Measurements from ENCODE around the gene DNHD1.

DNA sequence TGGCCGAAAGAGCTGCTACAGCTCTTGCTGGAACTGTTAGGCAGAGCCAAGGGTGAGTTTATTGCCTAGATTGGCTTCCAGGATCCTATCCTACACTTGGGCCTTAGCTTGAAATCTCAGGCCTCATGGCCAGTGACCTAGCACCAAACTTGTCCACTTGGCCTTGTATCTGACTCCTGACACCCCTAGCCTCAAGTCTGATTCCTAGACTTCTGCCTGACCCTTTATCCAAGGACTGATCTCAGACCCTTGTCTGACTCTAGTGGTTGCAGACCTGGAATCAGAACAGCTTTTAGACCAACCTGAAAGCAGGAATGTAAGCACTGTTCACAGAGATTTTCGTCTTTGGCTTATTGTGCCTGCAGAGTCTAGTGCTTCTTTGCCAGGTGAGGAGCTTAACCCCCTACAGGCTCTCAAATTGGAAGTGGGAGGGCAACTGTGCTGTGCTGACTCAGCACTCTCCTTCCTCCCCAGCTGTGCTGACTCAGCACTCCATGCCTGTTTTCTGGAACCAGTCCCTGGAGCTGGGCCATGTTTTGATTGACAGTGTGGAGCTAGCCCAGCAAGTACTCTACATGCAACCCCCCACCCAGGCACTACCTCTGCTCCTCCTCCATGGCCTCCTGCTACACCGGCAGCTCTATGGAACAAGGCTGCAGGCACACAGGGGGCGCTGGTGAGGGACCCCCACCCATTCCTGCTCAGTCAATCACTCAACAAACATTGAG lies 71.3 kb downstream of the DNHD1 start:
- TF ChIP-seq FOXM1 (IDR thresholded peaks at IDR 0.05; ENCODE audit: borderline replicate concordance): no peak
- TF ChIP-seq SUZ12 (IDR thresholded peaks at IDR 0.05): no peak
- TF ChIP-seq LEF1 (IDR thresholded peaks at IDR 0.05; ENCODE audit: borderline replicate concordance): no peak
- no peak for TF ChIP-seq HDGF (IDR thresholded peaks at IDR 0.05; ENCODE audit: borderline replicate concordance)
- TF ChIP-seq BHLHE40 (IDR thresholded peaks at IDR 0.05; ENCODE audit: borderline replicate concordance): no peak
- TF ChIP-seq, protein P1, sequence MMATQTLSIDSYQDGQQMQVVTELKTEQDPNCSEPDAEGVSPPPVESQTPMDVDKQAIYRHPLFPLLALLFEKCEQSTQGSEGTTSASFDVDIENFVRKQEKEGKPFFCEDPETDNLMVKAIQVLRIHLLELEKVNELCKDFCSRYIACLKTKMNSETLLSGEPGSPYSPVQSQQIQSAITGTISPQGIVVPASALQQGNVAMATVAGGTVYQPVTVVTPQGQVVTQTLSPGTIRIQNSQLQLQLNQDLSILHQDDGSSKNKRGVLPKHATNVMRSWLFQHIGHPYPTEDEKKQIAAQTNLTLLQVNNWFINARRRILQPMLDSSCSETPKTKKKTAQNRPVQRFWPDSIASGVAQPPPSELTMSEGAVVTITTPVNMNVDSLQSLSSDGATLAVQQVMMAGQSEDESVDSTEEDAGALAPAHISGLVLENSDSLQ (IDR thresholded peaks at IDR 0.05): peak; percentile 73
- TF ChIP-seq ARNT (IDR thresholded peaks at IDR 0.05): no peak
- TF ChIP-seq NFRKB (IDR thresholded peaks at IDR 0.05): no peak
- TF ChIP-seq FOXA1 (IDR thresholded peaks at IDR 0.05): no peak
- no peak for TF ChIP-seq SP1 (IDR thresholded peaks at IDR 0.05)
- TF ChIP-seq TARDBP (IDR thresholded peaks at IDR 0.05): no peak
- TF ChIP-seq ELF4 (IDR thresholded peaks at IDR 0.05): no peak

All from HEK293T (cell line).